Activated CD8-positive, alpha-beta memory T cell treated with anti-CD3 and anti-CD28 coated beads, Interleukin-2, amount 50 U/mL, for 48 hours (primary cell): Measurements from ENCODE around the gene NPIPA1.
A peak's percentile ranks its signal among the peaks of the same experiment; 100 is the strongest.
"Not testable (repeated sequence)": the region's sequence is repeated elsewhere in the genome, so short reads cannot be mapped to it uniquely, and the experiment has no call there.

Experiments
- DNase-seq: peaks from one replicate; pipeline ENCODE4 v3.0.0-alpha.2; 2020

The NPIPA1 gene

DNA sequence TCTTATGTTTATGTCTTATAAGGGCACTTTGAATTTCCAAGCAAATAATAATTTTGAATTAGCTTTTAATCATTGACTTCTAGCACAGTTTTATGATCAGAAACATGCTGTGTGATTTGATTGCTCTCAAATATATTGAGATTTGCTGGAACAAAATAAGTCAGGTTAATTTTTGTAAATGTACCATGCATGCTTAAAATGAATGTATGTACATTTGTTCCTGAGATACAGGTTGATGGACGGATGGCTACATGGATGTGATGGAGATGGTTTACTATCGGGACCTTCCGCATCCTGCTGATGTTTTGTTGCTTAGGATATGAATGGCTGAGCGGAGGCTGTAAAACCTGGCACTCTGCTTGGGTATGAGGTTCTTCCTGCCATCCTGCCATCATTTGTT, at the start of gene NPIPA1:
Gene NPIPA1 (plus strand): TSS at position 301 of the 400 bp plus-strand sequence. CDS start 0 bp downstream, at position 301.
- DNase-seq, result not testable (repeated sequence)

DNA sequence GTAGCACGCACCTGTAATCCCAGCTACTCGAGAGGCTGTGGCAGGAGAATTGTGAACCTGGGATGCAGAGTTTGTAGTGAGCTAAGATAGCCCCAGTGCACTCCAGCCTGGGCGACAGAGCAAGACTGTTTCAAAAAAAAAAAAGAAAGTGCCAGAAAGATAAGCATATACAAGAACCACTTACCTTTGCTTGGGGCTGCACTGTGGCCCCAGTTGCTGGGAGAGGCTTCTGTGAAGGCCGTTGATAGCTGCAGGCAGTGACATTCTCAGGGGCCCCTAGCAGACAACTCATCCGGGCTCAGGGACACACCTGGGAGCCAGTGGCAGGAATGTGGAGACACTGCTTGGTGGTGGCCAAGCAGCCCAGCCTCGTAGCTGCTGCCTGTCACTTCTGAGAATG, 45.1 kb upstream of the NPIPA1 start:
- DNase-seq, result not testable (repeated sequence)

DNA sequence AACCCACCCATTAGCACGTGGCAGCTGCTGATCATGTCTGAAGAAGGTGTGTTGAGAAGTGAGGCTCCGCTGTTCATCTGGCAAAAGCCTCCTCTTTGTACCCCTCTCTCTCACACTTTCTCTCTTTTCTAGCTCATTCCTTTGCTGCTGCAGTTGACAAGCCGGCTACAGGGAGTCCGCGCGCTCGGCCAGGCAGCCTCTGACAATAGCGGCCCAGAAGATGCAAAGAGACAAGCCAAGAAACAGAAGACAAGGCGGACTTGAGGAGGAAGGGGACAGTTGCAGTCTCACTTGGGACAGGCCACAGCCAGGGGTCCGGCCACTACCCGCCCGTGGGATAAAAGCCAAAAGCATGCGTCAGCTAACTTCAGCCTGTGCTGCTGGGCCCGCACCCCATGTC, 41.9 kb upstream of the NPIPA1 start:
- DNase-seq, result not testable (repeated sequence)

DNA sequence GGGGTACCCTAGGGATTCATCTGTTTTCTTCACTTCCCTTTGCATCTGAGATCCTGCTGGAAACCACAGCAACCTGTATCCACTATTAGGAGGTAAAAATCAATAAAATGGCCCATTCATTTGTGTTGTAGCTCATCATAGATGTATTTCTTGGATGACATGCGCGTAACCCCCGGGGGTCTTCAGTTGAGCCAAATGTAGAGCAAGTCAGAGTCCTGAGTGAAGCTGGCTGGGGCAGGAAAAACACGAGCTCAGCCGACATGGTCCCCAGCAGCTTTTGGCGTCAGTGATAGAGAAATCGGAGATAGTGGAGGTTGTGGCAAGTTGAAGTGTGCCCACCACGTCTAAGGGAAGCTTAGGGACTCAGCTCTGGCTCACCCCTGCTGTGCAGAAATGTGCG, 41.2 kb upstream of the NPIPA1 start:
- DNase-seq, result not testable (repeated sequence)

DNA sequence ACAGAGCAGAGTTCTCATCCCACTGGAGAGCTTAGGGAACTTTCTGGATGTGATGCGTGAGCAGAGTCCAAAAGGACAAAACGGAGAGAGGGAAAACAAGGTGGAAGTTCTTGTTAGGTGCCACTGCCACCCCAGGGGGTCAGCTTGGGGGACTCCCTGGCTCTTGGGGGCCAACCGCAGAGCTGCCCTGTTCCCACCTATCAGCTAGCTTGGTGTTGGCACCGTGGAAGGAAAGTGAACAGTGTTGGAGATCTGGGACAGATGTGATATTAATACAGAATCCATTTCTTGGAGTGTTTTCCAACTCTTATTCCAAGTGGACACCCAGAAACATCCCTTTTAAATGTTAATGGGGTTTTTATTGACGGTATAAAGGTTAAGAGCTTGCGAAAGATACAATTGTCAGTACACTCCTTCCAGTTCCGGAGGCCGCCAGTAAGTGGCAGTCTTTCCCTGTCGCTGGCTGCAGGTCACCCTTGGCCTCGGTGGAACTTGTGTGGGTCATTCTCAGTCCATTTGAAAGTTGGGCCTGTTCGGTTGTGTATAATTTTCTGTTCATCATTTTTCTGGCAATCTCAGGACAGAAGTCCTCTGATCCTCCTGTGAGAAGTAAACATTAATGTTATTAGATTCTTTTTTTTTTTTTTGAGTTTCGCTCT, 40.1 kb upstream of the NPIPA1 start:
- not testable (repeated sequence) for DNase-seq

DNA sequence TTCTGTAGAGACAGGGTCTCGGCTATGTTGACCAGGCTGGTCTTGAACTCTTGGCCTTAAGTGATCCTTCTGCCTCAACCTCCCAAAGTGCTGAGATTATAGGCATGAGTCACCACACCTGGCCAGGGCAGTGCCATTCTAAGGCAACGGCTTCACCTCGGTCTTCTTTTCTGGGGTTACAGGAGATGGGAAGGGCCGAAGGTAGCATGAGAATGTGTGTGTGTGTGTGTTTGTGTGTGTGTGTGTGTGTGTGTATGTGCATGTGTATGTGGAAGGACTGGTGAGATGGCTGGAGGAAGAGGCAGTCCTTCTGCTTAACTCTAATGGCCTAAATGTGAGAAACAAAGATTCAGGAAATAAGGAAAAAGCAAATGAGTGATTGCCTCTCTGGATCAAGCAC, 39.1 kb upstream of the NPIPA1 start:
- not testable (repeated sequence) for DNase-seq

DNA sequence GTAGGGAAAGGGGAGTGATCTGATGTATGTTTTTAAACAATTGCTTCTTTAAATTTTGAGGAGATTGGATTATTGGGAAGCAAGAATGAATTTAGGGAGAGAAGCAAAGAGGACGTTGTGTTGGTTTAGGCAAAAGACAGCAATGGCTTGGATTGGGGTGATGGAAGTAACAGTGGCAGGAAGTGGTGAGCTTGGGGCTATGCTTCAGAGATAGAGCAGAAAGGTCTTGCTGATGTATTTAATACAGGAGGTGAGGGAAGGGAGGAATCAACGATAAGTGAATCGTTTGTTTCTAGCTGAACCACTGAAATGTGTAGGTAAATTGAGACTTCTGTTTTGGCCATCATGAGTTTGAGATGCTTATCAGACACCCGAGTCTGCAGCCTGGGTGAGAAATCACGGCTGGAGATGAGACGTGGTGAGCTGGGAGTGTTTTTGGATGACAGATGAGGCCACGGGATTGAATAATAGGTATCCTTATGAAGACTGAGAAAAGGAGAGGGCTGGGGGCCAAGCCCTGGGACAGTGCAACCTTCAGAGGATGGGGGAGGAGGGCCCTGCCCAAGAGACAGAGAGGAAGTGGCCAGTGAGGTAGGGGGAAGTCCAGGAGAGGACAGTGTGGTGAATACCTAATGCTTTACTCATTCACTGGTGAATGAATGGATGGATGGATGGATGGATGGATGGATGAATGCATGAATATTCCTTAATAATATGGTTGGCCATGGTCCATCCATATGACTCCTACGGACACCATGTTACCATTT, 33.9 kb upstream of the NPIPA1 start:
- not testable (repeated sequence) for DNase-seq

DNA sequence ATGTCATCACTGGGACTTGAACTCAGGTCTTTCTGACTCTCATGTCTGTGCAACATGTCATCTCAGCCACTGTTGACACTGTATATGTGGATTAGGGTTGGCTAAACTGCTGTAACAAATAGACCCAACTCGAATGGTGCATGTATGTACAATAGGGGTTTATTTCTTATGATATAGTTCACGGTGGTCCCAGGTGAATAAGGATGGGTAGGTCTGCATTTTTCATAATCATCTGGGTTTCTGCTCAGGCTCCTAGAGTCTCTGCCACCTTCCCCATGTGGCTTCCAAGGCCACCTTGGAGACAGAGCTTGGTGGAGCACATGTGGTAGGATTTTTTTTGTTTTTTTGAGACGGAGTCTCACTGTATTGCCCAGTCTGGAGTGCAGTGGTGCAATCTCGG, 27.5 kb upstream of the NPIPA1 start:
- not testable (repeated sequence) for DNase-seq

DNA sequence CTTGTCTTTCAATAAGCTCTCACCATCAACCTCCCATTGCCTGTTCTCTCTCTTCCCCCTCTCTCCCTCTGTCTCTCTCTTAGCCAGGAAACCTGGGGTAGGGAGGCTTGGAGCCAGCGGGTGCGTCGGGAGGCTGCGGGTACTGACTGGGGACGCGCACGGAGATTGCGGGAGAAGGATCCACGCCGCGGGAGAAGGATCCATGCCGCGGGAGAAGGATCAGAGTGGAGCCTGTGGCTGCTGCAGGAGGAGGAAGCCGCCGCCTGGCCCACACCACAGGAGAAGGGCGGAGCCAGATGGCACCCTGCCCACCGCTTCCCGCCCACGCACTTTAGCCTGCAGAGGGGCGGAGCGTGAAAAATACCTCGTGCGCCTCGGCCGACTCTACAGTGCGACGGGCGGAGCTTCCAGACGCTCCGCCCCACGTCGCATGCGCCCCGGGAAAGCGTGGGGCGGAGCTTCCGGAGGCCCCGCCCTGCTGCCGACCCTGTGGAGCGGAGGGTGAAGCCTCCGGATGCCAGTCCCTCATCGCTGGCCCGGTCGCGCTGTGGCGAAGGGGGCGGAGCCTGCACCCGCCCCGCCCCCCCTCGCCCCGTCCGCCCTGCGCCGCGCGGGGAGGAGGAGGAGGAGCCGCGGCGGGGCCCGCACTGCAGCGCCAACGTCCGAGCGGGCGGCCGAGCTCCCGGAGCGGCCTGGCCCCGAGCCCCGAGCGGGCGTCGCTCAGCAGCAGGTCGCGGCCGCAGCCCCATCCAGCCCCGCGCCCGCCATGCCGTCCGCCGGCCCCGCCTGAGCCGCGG, 26.2 kb upstream of the NPIPA1 start:
- DNase-seq, result not testable (repeated sequence)

DNA sequence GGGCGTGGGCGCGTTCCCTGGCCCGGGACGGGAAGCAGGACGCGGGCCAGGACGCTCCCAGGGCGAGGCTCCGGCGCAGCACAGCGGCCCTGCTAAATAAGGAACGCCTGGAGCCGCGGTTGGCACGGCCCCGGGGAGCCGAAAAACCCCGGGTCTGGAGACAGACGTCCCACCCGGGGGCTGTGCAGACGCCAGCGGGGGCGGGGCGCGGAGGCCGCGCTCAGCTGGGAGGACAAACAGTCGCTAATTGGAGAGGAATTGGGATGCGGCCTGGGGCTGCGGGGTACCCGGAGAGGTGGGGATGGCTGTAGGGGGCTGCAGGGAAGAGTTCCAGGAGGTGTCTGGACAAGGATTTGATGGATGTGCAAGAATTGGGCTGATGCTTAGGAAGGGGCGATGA, 25.3 kb upstream of the NPIPA1 start:
- DNase-seq, result peak; percentile 81

DNA sequence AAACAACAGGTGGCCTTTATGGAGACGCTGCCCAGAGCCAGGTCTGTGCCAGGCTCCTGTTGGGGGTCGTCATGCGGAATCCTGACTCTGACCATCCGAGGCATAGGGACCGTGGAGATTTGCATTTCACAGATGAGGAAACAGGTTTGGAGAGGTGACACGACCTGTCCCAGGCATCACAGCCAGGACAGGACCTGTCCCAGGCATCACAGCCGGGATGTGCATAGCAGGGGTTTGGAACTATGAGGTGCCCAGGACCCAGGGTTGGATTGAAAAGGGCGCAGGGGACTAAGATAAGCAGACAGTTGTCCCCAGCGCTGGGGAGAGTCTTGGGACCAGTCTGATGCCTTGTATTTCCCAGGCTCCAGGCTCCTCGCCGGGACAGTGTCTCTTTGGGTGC, 24.7 kb upstream of the NPIPA1 start:
- DNase-seq, result not testable (repeated sequence)

DNA sequence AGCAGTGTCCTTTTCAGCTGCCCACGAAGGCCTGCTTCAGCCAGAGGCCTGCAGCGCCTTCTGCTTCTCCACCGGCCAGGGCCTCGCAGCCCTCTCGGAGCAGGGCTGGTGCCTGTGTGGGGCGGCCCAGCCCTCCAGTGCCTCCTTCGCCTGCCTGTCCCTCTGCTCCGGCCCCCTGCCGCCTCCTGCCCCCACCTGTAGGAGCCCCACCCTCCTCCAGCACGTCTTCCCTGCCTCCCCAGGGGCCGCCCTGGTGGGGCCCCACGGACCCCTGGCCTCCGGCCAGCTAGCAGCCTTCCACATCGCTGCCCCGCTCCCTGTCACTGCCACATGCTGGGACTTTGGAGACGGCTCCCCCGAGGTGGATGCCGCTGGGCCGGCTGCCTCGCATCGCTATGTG, 18.7 kb upstream of the NPIPA1 start:
- DNase-seq, result peak; percentile 46

DNA sequence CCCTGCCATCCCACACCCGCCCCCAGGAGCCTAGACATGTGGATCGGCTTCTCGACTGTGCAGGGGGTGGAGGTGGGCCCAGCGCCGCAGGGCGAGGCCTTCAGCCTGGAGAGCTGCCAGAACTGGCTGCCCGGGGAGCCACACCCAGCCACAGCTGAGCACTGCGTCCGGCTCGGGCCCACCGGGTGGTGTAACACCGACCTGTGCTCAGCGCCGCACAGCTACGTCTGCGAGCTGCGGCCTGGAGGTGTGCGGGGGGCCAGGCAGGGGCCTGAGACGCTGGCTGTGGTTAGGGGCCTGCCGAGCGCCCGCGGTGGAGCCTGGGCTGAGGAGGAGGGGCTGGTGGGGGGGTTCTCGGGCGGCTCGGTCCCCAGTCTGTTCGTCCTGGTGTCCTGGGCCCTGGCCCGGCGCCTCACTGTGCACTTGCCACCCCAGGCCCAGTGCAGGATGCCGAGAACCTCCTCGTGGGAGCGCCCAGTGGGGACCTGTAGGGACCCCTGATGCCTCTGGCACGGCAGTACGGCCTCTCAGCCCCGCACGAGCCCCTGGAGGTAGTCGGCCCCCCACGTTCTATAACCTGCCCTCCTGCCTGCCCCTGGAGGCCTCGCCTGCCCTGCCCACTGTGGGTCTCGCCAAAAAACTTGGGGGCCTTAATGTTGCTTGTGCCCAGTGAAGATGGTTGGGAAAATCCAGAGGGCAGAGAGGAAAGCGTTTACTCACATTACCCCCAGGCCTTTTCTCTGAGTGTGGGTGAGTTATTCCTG, 17.2 kb upstream of the NPIPA1 start:
- DNase-seq, result peak; percentile 26

DNA sequence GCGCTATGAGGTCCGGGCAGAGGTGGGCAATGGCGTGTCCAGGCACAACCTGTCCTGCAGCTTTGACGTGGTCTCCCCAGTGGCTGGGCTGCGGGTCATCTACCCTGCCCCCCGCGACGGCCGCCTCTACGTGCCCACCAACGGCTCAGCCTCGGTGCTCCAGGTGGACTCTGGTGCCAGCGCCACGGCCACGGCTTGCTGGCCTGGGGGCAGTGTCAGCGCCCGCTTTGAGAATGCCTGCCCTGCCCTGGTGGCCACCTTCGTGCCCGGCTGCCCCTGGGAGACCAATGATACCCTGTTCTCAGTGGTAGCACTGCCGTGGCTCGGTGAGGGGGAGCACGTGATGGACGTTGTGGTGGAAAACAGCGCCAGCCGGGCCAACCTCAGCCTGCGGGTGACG, 15.0 kb upstream of the NPIPA1 start:
- DNase-seq, result peak; percentile 2

DNA sequence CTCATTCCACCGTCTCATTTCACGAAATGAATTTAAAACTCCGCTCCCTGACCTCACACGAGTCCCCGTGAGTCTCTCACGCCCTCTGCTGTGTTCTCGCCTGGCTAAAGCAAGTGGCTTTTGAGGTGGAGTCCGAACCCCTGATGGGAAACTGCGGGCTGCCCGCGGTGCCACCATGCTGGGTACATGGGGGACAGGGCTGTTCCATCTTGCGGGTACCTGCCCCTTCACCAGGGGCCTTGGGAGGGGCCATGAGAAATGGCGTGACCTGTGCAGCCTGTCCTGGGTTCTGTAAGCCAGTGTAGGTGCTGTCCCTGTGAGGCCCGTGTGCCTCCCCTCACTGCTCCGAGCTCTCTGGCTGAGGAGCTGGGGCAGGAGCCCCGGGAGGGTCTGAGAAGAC, 14.3 kb upstream of the NPIPA1 start:
- DNase-seq, result peak; percentile 43

DNA sequence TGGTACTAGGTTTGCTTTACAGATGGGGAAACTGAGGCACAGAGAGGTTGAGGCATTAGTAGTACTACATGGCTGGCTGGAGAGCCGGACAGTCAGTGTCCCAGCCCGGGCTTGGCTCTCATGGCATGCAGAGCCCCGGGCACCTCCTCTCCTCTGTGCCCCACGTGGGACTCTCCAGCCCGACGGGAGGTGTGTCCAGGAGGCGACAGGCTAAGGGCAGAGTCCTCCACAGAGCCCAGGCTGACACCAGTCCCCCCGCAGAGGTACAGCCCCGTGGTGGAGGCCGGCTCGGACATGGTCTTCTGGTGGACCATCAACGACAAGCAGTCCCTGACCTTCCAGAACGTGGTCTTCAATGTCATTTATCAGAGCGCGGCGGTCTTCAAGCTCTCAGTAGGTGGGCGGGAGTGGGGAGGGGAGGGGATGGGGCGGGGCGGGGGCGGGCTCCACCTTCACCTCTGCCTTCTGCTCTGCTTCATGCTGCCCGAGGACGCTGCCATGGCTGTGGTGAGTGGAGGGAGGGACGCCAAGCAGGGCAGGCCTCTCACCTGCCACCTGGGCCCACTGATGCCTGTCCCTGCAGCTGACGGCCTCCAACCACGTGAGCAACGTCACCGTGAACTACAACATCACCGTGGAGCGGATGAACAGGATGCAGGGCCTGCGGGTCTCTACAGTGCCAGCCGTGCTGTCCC, 13.7 kb upstream of the NPIPA1 start:
- DNase-seq, result peak; percentile 41

DNA sequence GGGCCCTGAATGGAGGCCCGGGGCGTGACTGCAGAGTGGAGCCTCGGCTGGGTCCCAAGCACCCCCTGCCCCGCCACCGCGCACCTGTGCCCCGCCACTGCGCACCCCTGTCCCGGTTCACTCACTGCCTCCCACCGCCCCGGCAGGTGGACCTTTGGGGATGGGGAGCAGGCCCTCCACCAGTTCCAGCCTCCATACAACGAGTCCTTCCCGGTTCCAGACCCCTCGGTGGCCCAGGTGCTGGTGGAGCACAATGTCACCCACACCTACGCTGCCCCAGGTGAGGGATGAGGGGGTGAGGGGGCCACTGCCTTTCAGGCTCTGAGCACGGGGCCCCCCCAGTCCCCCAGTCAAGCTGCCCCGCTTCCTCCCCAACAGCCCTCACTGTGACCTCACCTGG, 12.9 kb upstream of the NPIPA1 start:
- DNase-seq, result peak; percentile 12

DNA sequence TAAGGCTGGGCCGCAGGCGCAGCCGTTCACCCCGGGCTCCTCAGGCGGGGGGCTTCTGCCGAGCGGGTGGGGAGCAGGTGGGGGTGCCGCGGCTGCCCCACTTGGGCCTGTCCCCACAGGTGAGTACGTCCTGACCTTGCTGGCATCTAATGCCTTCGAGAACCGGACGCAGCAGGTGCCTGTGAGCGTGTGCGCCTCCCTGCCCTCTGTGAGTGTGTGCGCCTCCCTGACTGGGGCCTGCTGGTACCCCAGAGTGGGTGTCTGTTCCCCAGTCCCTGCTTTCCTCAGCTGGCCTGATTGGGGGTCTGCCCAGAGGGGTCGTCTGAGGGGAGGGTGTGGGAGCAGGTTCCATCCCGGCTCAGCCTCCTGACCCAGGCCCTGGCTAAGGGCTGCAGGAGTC, 12.3 kb upstream of the NPIPA1 start:
- peak; percentile 33 for DNase-seq

DNA sequence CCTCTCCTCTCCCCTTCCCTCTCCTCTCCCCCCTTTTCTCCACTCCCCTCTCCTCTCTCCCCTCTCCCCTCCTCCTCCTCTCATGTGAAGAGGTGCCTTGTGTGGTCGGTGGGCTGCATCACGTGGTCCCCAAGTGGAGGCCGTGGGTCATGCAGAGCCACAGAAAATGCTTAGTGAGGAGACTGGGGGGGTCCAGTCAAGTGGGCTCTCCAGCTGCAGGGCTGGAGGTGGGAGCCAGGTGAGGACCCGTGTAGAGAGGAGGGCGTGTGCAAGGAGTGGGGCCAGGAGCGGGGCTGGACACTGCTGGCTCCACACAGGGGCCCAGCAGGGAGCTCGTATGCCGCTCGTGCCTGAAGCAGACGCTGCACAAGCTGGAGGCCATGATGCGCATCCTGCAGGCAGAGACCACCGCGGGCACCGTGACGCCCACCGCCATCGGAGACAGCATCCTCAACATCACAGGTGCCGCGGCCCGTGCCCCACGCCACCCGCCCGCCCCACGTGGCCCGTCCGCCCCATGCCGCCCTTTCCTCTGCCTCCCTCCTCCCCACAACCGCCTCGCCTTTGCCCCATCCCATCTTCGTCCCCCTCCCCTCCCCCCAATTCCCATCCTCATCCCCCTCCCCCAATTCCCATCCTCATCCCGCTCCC, 9.1 kb upstream of the NPIPA1 start:
- peak; percentile 57 for DNase-seq

DNA sequence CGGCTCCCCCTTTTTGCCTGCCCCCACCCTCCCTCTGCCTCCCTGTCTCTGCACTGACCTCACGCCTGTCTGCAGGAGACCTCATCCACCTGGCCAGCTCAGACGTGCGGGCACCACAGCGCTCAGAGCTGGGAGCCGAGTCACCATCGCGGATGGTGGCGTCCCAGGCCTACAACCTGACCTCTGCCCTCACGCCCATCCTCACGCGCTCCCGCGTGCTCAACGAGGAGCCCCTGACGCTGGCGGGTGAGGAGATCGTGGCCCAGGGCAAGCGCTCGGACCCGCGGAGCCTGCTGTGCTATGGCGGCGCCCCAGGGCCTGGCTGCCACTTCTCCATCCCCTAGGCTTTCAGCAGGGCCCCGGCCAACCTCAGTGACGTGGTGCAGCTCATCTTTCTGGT, 8.1 kb upstream of the NPIPA1 start:
- peak; percentile 15 for DNase-seq

DNA sequence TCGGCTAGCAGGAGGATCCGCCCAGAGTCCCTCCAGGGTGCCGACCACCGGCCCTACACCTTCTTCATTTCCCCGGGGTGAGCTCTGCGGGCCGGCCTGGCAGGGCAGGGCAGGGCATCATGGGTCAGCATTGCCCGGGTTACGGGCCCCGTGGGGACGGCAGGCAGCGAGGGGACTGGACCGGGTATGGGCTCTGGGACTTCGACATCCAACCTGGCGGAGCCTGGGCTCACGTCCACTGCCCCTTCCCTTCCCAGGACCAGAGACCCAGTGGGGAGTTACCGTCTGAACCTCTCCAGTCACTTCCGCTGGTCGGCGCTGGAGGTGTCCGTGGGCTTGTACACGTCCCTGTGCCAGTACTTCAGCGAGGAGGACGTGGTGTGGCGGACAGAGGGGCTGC, 7.0 kb upstream of the NPIPA1 start:
- DNase-seq, result not testable (repeated sequence)

DNA sequence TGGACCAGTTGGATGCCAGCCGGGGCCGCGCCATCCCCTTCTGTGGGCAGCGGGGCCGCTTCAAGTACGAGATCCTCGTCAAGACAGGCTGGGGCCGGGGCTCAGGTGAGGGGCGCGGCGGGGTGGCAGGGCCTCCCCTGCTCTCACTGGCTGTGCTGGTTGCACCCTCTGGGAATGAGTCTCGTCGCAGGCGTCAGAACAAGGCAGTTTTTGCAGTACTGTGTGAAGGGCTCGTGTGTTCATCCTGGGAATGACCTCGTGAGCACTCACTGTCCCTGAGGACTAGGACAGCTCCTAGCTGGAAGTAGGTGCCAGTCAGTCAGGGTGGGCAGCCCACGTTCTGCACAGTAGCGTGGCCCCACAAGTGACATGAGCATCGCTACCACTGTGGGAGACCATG, 6.3 kb upstream of the NPIPA1 start:
- DNase-seq, result peak; percentile 26
